ENCODE data around the gene UNC80.

The UNC80 gene

DNA sequence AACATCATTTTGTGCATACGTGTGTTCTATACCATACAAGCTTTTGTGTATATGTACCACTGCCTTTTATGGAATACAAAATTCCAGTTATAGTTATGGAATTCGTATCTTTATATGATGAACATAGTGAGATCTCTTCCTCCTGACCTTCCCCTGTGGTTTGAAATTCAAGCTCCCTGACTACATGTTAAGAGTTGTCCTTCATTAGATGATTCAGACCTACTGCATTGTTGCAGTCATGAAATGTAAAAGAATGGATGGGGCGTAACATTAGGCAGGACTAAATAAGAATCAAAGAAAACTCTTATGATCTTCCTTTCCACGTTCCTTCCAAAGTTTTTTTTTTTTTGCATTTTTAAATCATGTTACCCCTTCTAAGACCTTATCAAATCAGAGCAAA, 107.1 kb downstream of the UNC80 start:
- H3K27me3 ChIP-seq (ENCODE audit: insufficient read depth, low read length): no peaks in the 10 kb centered on the region
- H3K4me3 ChIP-seq (ENCODE audit: low read length): no peak overlapping the region
- no peaks in the 10 kb centered on the region for H3K9me3 ChIP-seq (ENCODE audit: low read length)
- H3K36me3 ChIP-seq (ENCODE audit: insufficient read depth, low read length): peaks cover 7% of the 10 kb centered on the region
- H3K4me1 ChIP-seq (ENCODE audit: insufficient read depth, low read length): peaks cover 10% of the 10 kb centered on the region
- no peak overlapping the region for H2AFZ ChIP-seq (ENCODE audit: low read depth, low read length)

DNA sequence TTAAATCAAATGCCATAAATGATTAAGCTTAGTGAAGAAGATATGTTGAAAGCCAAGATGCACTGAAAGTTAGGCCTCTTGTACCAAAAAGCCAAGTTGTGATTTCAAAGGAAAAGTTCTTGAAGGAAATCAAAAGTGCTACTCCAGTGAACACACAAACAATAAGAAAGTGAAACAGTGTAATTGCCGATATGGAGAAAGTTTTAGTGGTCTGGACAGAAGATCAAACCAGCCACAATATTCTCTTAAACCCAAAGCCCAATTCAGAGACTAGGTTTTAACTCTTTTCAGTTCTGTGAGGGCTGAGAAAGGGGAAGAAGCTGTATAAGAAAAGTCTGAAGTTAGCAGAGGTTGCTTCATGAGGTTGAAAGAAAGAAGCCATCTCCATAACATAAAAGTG, 129.0 kb downstream of the UNC80 start:
- Histone ChIP-seq H3K27me3 (ENCODE audit: insufficient read depth, low read length) (no peaks in the 10 kb centered on the region), H3K4me1 (ENCODE audit: insufficient read depth, low read length) (peaks cover 6% of the 10 kb centered on the region), H2AFZ (ENCODE audit: low read depth, low read length) (no peak overlapping the region), H3K9me3 (ENCODE audit: low read length) (no peaks in the 10 kb centered on the region), H3K36me3 (ENCODE audit: insufficient read depth, low read length) (peaks cover 6% of the 10 kb centered on the region), H3K4me3 (ENCODE audit: low read length) (no peak overlapping the region)

DNA sequence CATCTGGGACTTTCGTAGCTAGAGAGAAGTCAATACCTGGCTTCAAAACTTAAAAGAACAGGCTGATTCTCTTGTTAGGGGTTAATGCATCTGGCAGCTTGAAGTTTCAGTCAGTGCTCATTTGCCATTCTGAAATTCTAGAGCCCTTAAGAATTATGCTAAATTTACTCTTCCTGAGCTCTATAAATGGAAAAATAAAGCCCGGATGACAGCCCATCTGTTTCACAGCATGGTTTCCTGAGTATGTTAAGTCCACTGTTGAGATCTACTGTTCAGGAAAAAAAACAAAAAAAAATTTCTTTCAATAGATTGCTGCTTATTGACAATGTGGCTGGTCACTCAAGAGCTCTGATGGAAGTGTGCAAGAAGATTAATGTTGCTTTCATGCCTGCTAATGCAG, 129.5 kb downstream of the UNC80 start:
- Histone ChIP-seq H3K27me3 (ENCODE audit: insufficient read depth, low read length) (no peaks in the 10 kb centered on the region), H2AFZ (ENCODE audit: low read depth, low read length) (no peak overlapping the region)

DNA sequence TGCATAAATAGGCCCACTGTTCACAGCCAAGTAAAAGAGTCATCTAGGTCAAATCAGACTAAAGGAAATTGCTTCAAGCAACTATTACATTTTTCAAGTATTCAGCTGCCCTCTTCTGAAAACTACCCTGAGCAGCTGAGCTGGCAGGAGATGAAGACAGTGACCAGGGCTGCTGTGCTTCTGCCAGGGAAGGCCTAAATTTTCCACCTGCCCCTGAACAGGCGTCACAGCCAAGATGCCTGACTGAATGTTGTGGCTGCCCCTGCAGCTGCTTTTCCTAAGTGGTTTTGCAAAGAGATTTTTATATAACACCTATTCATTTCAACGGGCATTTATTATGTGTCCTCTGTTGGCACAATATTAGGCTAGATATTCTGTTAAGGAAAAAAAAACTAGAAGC, 134.1 kb downstream of the UNC80 start:
- no peaks in the 10 kb centered on the region for H3K27me3 ChIP-seq (ENCODE audit: insufficient read depth, low read length)
- peaks cover 6% of the 10 kb centered on the region for H3K4me1 ChIP-seq (ENCODE audit: insufficient read depth, low read length)
- H3K9me3 ChIP-seq (ENCODE audit: low read length): no peaks in the 10 kb centered on the region
- H3K36me3 ChIP-seq (ENCODE audit: insufficient read depth, low read length): no peaks in the 10 kb centered on the region
- no peak overlapping the region for H3K4me3 ChIP-seq (ENCODE audit: low read length)
- H2AFZ ChIP-seq (ENCODE audit: low read depth, low read length): no peak overlapping the region

More for the DNA sequence above, 129.5 kb downstream of the UNC80 start:
- Histone ChIP-seq H3K4me1 (ENCODE audit: insufficient read depth, low read length) (peaks cover 6% of the 10 kb centered on the region), H3K36me3 (ENCODE audit: insufficient read depth, low read length) (peaks cover 6% of the 10 kb centered on the region), H3K4me3 (ENCODE audit: low read length) (no peak overlapping the region), H3K9me3 (ENCODE audit: low read length) (no peaks in the 10 kb centered on the region)

DNA sequence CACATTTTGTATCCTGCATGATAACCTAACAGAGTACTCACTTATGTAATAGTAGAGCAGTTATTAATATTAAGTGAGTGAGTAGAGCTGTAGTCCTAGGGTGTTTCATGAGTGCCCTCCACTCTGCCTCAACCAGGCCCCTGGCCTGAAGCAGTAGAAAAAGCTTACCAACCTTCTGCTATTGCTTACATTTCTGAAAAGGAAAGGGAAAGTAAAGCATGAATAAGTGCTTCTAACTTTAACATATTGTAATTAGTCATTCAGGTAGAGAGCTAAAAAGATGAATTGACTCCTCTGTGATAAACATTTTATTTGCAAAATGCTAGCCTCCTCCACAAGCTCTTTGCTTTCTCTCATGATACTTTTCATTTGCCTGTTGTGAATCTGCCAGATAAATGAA, 136.1 kb downstream of the UNC80 start:
- no peaks in the 10 kb centered on the region for H3K27me3 ChIP-seq (ENCODE audit: insufficient read depth, low read length)
- H3K36me3 ChIP-seq (ENCODE audit: insufficient read depth, low read length): no peaks in the 10 kb centered on the region
- H3K4me3 ChIP-seq (ENCODE audit: low read length): no peak overlapping the region
- peaks cover 6% of the 10 kb centered on the region for H3K4me1 ChIP-seq (ENCODE audit: insufficient read depth, low read length)
- no peak overlapping the region for H2AFZ ChIP-seq (ENCODE audit: low read depth, low read length)
- no peaks in the 10 kb centered on the region for H3K9me3 ChIP-seq (ENCODE audit: low read length)

DNA sequence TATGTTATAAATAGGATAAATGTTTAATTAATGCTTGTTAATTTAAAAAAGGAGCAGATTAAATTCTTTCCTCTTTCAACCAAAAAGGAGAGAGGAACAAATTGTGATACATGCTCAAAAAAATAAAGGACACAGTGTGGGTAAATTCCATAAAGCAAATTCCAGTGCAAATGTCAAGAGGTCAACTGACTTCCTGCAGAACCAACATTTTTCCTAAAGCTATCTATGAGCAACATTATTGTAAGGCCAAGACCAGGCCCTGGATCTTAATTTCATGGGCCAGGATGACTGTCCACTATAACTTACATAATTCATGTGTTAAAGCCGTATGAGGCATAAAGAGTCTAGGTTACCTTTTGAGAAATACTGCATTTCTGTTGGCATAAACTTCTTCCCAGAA, 136.9 kb downstream of the UNC80 start:
- no peak overlapping the region for H2AFZ ChIP-seq (ENCODE audit: low read depth, low read length)
- no peaks in the 10 kb centered on the region for H3K9me3 ChIP-seq (ENCODE audit: low read length)
- H3K36me3 ChIP-seq (ENCODE audit: insufficient read depth, low read length): no peaks in the 10 kb centered on the region
- peaks cover 6% of the 10 kb centered on the region for H3K4me1 ChIP-seq (ENCODE audit: insufficient read depth, low read length)
- no peak overlapping the region for H3K4me3 ChIP-seq (ENCODE audit: low read length)
- no peaks in the 10 kb centered on the region for H3K27me3 ChIP-seq (ENCODE audit: insufficient read depth, low read length)

DNA sequence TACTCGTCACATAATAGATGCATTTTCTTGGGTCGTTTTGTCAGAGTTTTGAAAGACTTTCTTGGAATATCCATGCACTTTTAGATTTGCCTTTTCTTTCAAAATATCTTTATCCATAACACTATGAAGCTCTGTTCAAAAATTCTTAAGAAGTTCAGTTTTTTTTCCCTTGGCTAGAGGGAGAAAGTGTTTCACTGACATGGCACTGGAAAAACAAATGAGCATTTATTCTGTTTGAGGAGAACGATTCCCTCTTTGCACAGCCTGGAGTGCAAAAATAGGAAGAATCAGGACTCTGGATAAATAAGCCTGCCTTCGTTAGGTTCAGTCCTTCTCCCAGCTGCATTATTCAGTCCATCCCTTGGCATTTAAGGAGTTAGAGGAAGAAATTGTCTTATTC, 139.9 kb downstream of the UNC80 start:
- Histone ChIP-seq H3K27me3 (ENCODE audit: insufficient read depth, low read length) (no peaks in the 10 kb centered on the region), H2AFZ (ENCODE audit: low read depth, low read length) (no peak overlapping the region), H3K36me3 (ENCODE audit: insufficient read depth, low read length) (peaks cover 5% of the 10 kb centered on the region), H3K4me1 (ENCODE audit: insufficient read depth, low read length) (no peaks in the 10 kb centered on the region), H3K4me3 (ENCODE audit: low read length) (no peak overlapping the region), H3K9me3 (ENCODE audit: low read length) (no peaks in the 10 kb centered on the region)

DNA sequence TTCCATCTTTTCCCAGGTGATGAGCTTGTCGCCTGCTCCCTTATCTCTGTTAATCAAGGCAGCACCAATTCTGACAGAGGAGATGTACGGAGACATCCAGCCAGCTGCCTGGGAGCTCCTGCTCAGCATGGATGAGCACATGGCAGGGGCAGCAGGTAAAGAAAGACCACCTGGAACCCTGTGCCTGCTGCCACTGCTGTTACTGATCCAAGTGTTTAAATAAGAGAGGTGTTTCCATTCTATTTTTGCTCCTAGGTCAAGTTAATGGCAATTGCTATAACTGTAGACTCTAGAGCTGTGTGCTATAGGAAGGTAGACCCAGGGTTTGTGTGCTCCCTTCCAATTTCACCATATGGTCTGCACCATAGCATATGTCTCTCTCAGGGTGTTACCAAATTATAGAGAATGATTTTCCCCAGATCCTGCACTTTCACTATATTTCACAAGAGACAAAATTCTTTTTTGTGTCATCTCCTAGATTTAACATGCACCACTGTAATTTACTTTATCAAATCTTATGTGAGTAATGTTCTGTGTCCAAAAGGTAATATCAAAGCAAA, 142.2 kb downstream of the UNC80 start:
- H3K9me3 ChIP-seq (ENCODE audit: low read length): no peaks in the 10 kb centered on the region
- H3K4me3 ChIP-seq (ENCODE audit: low read length): no peak overlapping the region
- H3K27me3 ChIP-seq (ENCODE audit: insufficient read depth, low read length): no peaks in the 10 kb centered on the region
- no peaks in the 10 kb centered on the region for H3K4me1 ChIP-seq (ENCODE audit: insufficient read depth, low read length)
- H3K36me3 ChIP-seq (ENCODE audit: insufficient read depth, low read length): peaks cover 5% of the 10 kb centered on the region
- H2AFZ ChIP-seq (ENCODE audit: low read depth, low read length): no peak overlapping the region

DNA sequence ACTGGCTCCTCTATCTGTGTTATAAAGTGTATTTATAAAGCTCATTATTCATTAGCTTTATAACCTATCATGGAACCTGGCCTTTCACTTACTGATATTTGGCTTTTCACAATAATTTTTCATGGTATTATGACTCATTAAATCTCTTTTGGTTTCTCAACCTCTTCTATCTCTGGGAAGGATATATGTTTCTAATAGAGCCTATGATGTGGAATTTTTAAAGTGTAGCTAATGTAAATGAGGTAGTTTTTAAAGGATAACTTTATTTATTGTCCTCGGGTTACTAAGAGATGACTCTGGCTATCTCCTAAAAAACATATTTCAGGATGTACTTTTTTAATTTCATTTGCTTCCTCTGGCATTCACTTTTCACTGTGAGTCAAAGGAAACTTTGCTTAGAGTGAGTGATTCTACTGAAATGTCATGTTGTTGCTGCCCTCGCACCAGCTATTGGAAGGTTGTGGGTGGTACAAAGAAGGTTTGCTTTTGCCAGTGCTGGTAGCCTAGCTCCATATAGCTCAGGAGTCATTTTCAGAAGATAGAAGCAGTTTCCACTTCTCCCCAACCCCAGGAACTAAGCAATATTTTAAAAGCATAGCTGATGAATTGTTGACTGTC, 145.6 kb downstream of the UNC80 start:
- H3K4me3 ChIP-seq (ENCODE audit: low read length): no peak overlapping the region
- no peaks in the 10 kb centered on the region for H3K9me3 ChIP-seq (ENCODE audit: low read length)
- H3K4me1 ChIP-seq (ENCODE audit: insufficient read depth, low read length): peaks cover 5% of the 10 kb centered on the region
- peaks cover 7% of the 10 kb centered on the region for H3K36me3 ChIP-seq (ENCODE audit: insufficient read depth, low read length)
- no peak overlapping the region for H2AFZ ChIP-seq (ENCODE audit: low read depth, low read length)
- no peaks in the 10 kb centered on the region for H3K27me3 ChIP-seq (ENCODE audit: insufficient read depth, low read length)

DNA sequence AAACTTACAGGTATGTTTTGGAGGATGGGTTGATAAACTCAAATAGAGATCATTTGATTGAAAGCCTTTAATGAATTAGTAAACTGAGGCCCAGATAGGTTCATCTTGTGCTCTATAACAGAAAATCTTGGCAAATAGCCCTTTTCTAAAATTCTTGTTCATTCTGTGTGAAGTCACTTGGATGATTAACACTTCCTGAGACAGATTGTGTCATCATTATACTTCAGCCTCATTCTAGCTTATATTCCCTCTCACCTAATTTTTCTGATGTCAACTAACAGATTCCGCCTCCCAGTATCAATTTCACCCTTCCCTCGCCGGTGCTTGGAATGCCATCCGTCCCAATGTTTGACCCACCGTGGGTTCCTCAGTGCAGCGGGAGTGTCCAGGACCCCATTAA, 146.6 kb downstream of the UNC80 start:
- H2AFZ ChIP-seq (ENCODE audit: low read depth, low read length): no peak overlapping the region
- peaks cover 9% of the 10 kb centered on the region for H3K36me3 ChIP-seq (ENCODE audit: insufficient read depth, low read length)
- H3K9me3 ChIP-seq (ENCODE audit: low read length): no peaks in the 10 kb centered on the region
- H3K4me1 ChIP-seq (ENCODE audit: insufficient read depth, low read length): peaks cover 6% of the 10 kb centered on the region
- no peaks in the 10 kb centered on the region for H3K27me3 ChIP-seq (ENCODE audit: insufficient read depth, low read length)
- H3K4me3 ChIP-seq (ENCODE audit: low read length): no peak overlapping the region

DNA sequence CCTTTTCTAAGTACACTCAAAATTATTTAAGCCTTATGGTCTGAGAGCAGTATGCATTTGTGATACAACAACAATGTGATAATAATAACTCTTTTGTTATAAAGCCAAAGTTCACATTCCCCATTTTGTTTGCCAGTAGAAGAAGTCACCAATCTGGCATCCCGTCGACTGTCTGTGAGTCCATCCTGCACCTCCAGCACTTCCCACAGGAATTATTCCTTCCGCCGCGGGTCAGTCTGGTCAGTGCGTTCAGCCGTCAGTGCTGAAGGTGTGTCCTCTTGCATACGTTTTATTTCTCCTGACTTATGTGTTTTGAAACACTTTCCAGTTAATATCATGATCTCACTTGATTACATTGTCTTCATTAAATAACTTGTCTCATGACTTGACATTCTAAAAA, 150.5 kb downstream of the UNC80 start:
- Histone ChIP-seq H3K9me3 (ENCODE audit: low read length) (no peaks in the 10 kb centered on the region), H3K27me3 (ENCODE audit: insufficient read depth, low read length) (no peaks in the 10 kb centered on the region), H3K4me1 (ENCODE audit: insufficient read depth, low read length) (peaks cover 6% of the 10 kb centered on the region), H3K36me3 (ENCODE audit: insufficient read depth, low read length) (peaks cover 5% of the 10 kb centered on the region), H2AFZ (ENCODE audit: low read depth, low read length) (no peak overlapping the region), H3K4me3 (ENCODE audit: low read length) (no peak overlapping the region)

DNA sequence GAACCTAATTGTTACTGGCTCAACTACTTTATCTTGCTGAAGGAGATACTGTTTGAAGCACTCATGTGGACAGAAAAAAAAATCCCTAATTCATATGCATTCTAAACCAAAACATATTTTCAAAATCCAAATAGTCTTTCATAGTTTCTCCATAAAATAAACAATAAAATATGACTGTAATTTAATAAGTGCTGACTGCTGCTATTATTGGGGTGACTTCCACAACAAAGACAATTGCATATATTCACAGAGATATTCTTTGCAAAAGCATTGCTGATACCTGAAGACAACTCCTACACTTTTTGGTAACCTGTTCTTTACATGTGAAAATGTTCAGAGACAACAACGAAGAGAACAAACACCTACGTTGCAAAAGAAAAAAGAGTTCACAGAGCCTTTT, 157.7 kb downstream of the UNC80 start:
- Histone ChIP-seq H3K27me3 (ENCODE audit: insufficient read depth, low read length) (no peaks in the 10 kb centered on the region), H3K9me3 (ENCODE audit: low read length) (no peaks in the 10 kb centered on the region), H2AFZ (ENCODE audit: low read depth, low read length) (no peak overlapping the region), H3K4me1 (ENCODE audit: insufficient read depth, low read length) (peaks cover 9% of the 10 kb centered on the region), H3K4me3 (ENCODE audit: low read length) (no peak overlapping the region), H3K36me3 (ENCODE audit: insufficient read depth, low read length) (no peaks in the 10 kb centered on the region)

DNA sequence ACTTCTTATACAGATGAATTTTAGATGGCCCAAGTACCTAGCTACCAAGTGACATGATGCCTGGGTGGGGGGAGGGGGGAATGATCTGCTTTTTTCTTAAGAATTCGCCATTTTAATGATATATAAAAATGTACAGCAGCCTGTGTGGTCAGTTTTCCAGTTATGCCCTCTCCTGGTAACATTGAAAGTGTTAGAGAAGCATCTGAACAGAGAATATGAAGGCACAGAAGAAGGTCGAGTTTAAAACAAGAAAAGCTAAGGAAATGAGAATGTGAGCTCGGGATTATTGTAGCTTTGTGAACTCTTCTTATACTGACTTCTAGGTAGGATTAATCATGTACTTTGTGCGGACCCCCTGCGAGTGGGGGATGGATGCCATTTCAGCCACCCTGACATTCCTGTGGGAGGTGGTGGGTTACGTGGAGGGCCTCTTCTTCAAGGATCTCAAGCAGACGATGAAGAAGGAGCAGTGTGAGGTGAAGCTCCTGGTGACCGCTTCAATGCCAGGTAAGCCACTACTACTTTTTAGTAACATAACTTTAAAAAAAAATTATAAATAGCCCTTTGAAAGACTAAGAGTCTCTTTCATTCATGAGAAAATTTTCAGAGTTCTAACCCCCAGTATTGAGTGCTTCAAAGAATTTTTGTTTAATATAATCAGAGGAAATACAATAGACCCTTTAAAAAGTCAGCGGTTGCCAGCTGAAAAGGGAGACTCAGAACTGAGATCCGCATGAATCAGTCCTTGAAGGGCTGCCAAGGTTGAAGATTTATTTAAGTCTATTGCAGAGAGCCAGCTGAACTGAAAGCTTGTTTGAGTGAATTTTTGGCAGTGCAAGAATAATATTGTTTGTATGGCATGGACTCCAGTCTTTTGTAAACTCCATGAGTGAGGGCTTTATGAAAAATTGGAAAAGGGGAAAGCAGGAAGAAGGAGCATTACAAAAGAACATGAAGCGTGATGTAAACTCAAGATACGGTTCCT, 162.2 kb downstream of the UNC80 start:
- H3K9me3 ChIP-seq (ENCODE audit: low read length): no peaks in the 10 kb centered on the region
- H3K36me3 ChIP-seq (ENCODE audit: insufficient read depth, low read length): peaks cover 4% of the 10 kb centered on the region
- H3K4me1 ChIP-seq (ENCODE audit: insufficient read depth, low read length): peaks cover 12% of the 10 kb centered on the region
- H3K27me3 ChIP-seq (ENCODE audit: insufficient read depth, low read length): no peaks in the 10 kb centered on the region
- peak overlapping the region; percentile 73 for H2AFZ ChIP-seq (ENCODE audit: low read depth, low read length)
- H3K4me3 ChIP-seq (ENCODE audit: low read length): no peak overlapping the region

Data from neuron (in vitro differentiated cells).